Type B pancreatic cell (in vitro differentiated cells): ENCODE measurements around the gene TRAM2. TPM values are rescaled to one million over a fixed set of nuclear protein-coding genes. Genes with fewer than 3 reads are reported as not detected.

ENCODE experiments used
- DNase-seq: peaks from one replicate; pipeline ENCODE4 v3.0.0; 2021; ENCODE audit warnings: mixed read lengths; ENCODE audit not compliant: unreplicated experiment; ENCODE audit errors: extremely low spot score
- H3K27ac Mint-ChIP-seq: 2 replicates; pipeline ENCODE4 v1.8.0; 2021; ENCODE audit warnings: mild to moderate bottlenecking, mixed read lengths
- H3K27me3 Mint-ChIP-seq: 2 replicates; pipeline ENCODE4 v1.8.0; 2021; ENCODE audit warnings: mixed read lengths
- H3K36me3 Mint-ChIP-seq: 2 replicates; pipeline ENCODE4 v1.8.0; 2021; ENCODE audit warnings: mixed read lengths
- H3K4me1 Mint-ChIP-seq: one replicate; pipeline ENCODE4 v1.8.0; 2021; ENCODE audit warnings: mixed read lengths; ENCODE audit not compliant: unreplicated experiment
- H3K4me3 Mint-ChIP-seq: 2 replicates; pipeline ENCODE4 v1.8.0; 2021; ENCODE audit warnings: mild to moderate bottlenecking, mixed read lengths
- H3K9me3 Mint-ChIP-seq: 2 replicates; pipeline ENCODE4 v1.8.0; 2021; ENCODE audit warnings: mixed read lengths
- CTCF ChIP-seq: fragments of 200-600 bp; sonication (generic); conservative IDR thresholded peaks from 2 replicates; pipeline ENCODE4 v1.5.0; 2021; ENCODE audit warnings: antibody characterized with exemption, mild to moderate bottlenecking
- total RNA-seq: library from RNA; stranded (reverse); gene quantifications from 2 replicates; pipeline ENCODE4 v1.2.1, GENCODE V29; 2021; ENCODE audit warnings: low replicate concordance

TRAM2 gene
- total RNA-seq, 1 donor from 2014 or later, result 23.0 TPM

GRCh38 chr6:52617087-52617486, 40.2 kb upstream of the TRAM2 start:
- DNase-seq, result no peak
- Mint-ChIP-seq H3K27me3 (no peaks in the 10 kb centered on the region), H3K27ac (no peak overlapping the region), H3K4me1 (peaks cover 5% of the 10 kb centered on the region), H3K9me3 (no peaks in the 10 kb centered on the region), H3K4me3 (no peak overlapping the region), H3K36me3 (no peaks in the 10 kb centered on the region)
- no peak for TF ChIP-seq CTCF

DNA sequence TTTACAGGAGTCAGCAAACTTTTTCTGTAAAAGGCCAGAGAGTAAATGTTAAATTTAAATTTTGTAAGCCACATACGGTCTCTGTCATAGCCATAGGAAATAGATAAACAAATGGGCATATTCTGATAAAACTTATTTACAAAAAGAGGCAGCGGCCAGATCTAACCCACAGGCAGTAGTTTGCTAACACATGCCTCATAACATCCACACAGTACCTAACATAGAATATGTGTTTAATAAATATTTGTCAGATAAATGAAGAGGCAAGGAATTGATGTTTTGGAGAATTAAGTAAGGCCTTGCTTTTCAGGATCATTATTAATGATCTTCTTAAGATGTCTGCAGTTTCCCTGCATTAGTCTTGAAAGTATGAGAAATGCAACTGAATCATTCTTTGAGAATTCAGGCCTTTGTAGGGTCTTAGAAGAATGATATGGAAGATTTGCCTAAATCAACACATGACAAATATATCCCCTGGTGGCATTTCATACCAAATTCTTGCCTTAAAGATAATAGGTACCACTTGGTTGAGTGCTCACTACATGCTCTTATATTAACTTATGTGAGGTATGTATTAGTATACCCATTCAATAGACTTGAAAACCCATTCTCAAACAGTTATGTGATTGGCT, 39.3 kb upstream of the TRAM2 start:
- Mint-ChIP-seq H3K4me3 (no peak overlapping the region), H3K27me3 (no peaks in the 10 kb centered on the region), H3K36me3 (no peaks in the 10 kb centered on the region), H3K9me3 (no peaks in the 10 kb centered on the region), H3K4me1 (peaks cover 5% of the 10 kb centered on the region), H3K27ac (no peak overlapping the region)
- no peak for DNase-seq
- TF ChIP-seq CTCF, result no peak

GRCh38 chr6:52612336-52613054, 35.6 kb upstream of the TRAM2 start:
- H3K9me3 Mint-ChIP-seq, result no peaks in the 10 kb centered on the region
- peaks cover 5% of the 10 kb centered on the region for H3K4me1 Mint-ChIP-seq
- no peaks in the 10 kb centered on the region for H3K36me3 Mint-ChIP-seq
- TF ChIP-seq CTCF, result no peak
- no peak overlapping the region for H3K27ac Mint-ChIP-seq
- no peak for DNase-seq
- H3K27me3 Mint-ChIP-seq, result no peaks in the 10 kb centered on the region
- H3K4me3 Mint-ChIP-seq, result no peak overlapping the region

GRCh38 chr6:52611833-52612232, 35.0 kb upstream of the TRAM2 start:
- TF ChIP-seq CTCF, result no peak
- Mint-ChIP-seq H3K4me1 (peaks cover 5% of the 10 kb centered on the region), H3K36me3 (no peaks in the 10 kb centered on the region), H3K27ac (no peak overlapping the region), H3K27me3 (no peaks in the 10 kb centered on the region), H3K4me3 (no peak overlapping the region), H3K9me3 (no peaks in the 10 kb centered on the region)
- no peak for DNase-seq

DNA sequence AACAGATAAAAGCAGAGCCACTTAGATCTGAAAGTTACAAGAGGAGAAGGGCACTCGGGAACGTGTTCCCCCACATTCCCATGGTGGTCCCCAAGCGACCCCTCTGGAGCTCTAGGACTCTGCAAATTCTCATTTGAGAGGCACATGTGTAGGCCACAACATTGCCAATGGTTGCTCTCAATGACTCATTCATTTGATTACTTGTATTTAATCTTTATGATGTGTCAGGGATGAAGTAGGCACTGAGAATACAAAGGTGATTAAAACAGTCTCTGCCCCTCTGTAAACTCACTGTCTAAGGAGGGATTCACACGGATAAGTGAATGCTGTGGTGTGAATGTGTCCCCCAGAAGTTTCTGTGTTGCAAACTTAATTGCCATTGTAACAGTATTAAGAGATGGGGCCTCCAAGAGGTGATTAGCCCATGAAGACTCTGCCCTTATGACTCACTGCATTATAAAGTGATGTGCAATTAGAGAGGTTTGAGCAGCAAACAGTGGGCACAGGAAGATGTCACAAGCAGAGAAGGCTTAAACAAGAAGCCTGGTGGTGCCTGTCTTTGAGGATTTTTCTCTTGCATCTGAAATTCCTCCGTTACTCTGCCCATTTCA, 34.0 kb upstream of the TRAM2 start:
- no peaks in the 10 kb centered on the region for H3K9me3 Mint-ChIP-seq
- H3K27me3 Mint-ChIP-seq, result no peaks in the 10 kb centered on the region
- no peak for TF ChIP-seq CTCF
- H3K27ac Mint-ChIP-seq, result no peak overlapping the region
- peaks cover 5% of the 10 kb centered on the region for H3K4me1 Mint-ChIP-seq
- H3K36me3 Mint-ChIP-seq, result no peaks in the 10 kb centered on the region
- no peak overlapping the region for H3K4me3 Mint-ChIP-seq
- no peak for DNase-seq
